ENCODE data around the gene SLC46A3.

DNA sequence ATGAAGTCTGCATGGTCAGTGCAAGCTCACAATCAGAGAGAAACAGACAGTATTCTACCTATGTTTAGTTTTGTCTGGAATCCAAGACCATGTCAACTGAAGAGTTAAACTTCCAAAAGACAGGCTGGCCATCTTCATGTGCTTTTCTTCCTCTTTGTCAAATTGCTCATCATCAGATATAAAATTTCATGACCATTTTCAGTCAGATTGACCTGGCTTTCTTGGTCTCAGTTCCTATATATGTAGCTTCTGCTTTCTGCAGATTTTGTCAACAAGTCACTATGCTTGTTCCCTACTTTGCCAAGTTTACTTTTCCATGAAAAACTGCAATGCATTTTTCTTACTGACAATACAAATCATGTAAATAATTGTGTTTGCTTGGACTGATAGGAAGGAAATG, 13.9 kb downstream of the SLC46A3 start:
- TF ChIP-seq, protein P1, sequence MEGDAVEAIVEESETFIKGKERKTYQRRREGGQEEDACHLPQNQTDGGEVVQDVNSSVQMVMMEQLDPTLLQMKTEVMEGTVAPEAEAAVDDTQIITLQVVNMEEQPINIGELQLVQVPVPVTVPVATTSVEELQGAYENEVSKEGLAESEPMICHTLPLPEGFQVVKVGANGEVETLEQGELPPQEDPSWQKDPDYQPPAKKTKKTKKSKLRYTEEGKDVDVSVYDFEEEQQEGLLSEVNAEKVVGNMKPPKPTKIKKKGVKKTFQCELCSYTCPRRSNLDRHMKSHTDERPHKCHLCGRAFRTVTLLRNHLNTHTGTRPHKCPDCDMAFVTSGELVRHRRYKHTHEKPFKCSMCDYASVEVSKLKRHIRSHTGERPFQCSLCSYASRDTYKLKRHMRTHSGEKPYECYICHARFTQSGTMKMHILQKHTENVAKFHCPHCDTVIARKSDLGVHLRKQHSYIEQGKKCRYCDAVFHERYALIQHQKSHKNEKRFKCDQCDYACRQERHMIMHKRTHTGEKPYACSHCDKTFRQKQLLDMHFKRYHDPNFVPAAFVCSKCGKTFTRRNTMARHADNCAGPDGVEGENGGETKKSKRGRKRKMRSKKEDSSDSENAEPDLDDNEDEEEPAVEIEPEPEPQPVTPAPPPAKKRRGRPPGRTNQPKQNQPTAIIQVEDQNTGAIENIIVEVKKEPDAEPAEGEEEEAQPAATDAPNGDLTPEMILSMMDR (conservative IDR thresholded peaks at IDR 0.05; ENCODE audit: low read length): no peak
- TF ChIP-seq EZH2phosphoT487 (IDR thresholded peaks at IDR 0.05; ENCODE audit: borderline replicate concordance, low read depth, low read length): no peak
